ENCODE results near the gene KIAA1671.

KIAA1671 gene

DNA sequence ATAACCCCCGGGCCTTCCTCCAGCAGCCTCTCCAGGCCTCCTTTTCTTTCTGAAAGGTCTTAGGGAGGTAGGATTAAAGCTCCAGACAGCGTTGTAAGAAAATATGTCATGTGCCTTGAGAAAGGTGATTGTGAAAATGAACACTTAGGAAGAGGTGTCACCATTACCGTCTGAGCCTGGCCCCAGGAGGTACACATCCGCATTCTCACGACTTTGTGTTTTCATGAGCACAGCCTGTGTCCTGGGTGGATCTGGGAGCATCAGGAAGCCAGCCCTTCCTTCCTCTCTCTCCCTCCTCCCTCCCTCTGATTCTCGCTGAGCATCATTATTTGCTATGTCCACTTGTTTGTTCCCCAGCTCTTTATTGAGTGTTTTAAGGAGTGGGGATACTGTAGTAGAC lies 142.1 kb downstream of the KIAA1671 start:
- Histone ChIP-seq H3K27ac (ENCODE audit: low read length) (no peak overlapping the region), H3K9ac (ENCODE audit: low read depth, low read length) (no peak overlapping the region), H3K4me1 (ENCODE audit: insufficient read depth, low read length) (peaks cover 9% of the 10 kb centered on the region; the same call in 1 of the 2 replicates), H3K27me3 (ENCODE audit: insufficient read depth, low read length) (no peaks in the 10 kb centered on the region), H3K9me3 (ENCODE audit: insufficient read depth, low read depth, low read length) (no peaks in the 10 kb centered on the region), H3K36me3 (ENCODE audit: insufficient read depth, low read depth, low read length) (no peaks in the 10 kb centered on the region), H3K4me3 (ENCODE audit: low read length) (no peak overlapping the region)

DNA sequence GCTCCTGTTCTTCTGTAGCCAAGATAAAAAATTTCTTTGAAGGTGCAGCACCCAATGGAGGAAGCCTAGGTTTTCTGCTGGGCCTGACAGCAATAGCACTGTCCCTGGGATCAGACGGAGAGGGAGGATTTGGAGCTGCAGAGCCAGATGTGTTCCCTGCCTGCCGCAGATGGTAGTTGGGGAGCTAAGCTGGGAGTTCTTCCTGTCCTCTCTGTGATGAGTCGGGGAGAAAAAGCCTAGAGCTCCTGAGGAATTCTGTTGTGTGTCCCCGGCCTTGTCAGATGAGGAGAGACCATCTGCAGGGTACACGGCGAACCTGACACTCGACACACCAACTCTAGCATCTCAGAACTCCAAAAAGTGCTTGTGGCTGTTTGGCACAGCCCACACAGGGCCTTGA lies 143.4 kb downstream of the KIAA1671 start:
- Histone ChIP-seq H3K36me3 (ENCODE audit: insufficient read depth, low read depth, low read length) (no peaks in the 10 kb centered on the region), H3K9ac (ENCODE audit: low read depth, low read length) (no peak overlapping the region), H3K9me3 (ENCODE audit: insufficient read depth, low read depth, low read length) (no peaks in the 10 kb centered on the region), H3K27me3 (ENCODE audit: insufficient read depth, low read length) (no peaks in the 10 kb centered on the region), H3K4me3 (ENCODE audit: low read length) (no peak overlapping the region), H3K4me1 (ENCODE audit: insufficient read depth, low read length) (peaks cover 12% of the 10 kb centered on the region; the same call in 1 of the 2 replicates), H3K27ac (ENCODE audit: low read length) (no peak overlapping the region)

DNA sequence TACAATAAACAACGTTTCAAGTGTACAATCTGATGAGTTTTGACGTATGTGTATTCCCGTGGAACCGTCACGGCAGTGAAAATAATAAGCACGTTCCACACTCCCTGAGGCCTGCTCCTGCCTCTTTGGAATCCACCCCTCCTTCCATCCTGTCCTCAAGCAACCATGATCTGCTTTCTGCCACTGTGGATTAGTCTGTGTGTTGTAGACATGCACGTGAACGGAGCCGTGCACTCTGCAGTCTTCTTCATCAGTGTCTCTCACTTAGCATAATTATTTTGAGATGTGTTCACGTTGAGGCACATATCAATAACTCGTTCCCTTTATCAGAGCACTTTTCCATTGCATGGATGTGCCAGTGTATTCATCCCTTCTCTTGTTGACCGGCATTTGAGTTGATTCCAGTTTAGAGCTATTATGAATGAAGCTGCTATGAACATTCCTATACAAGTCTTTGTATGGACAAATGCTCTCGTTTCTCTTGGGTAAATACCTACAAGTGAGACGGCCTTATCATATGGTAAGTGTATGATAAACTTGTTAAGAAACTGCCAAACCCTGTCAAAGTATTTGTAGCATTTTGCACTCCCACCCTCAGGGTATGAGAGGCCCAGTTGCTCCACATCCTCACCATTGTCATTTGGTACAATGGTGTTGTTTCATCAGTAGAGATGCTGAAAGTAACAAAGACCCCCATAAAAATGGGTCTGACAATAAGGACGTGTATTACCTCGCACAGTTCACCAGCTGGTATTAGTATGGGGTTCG lies 144.3 kb downstream of the KIAA1671 start:
- H3K36me3 ChIP-seq (ENCODE audit: insufficient read depth, low read depth, low read length) = no peaks in the 10 kb centered on the region
- H3K9ac ChIP-seq (ENCODE audit: low read depth, low read length) = no peak overlapping the region
- H3K4me1 ChIP-seq (ENCODE audit: insufficient read depth, low read length) = peaks cover 12% of the 10 kb centered on the region; the same call in 1 of the 2 replicates
- H3K27ac ChIP-seq (ENCODE audit: low read length) = no peak overlapping the region
- H3K4me3 ChIP-seq (ENCODE audit: low read length) = no peak overlapping the region
- H3K27me3 ChIP-seq (ENCODE audit: insufficient read depth, low read length) = no peaks in the 10 kb centered on the region
- no peaks in the 10 kb centered on the region for H3K9me3 ChIP-seq (ENCODE audit: insufficient read depth, low read depth, low read length)

DNA sequence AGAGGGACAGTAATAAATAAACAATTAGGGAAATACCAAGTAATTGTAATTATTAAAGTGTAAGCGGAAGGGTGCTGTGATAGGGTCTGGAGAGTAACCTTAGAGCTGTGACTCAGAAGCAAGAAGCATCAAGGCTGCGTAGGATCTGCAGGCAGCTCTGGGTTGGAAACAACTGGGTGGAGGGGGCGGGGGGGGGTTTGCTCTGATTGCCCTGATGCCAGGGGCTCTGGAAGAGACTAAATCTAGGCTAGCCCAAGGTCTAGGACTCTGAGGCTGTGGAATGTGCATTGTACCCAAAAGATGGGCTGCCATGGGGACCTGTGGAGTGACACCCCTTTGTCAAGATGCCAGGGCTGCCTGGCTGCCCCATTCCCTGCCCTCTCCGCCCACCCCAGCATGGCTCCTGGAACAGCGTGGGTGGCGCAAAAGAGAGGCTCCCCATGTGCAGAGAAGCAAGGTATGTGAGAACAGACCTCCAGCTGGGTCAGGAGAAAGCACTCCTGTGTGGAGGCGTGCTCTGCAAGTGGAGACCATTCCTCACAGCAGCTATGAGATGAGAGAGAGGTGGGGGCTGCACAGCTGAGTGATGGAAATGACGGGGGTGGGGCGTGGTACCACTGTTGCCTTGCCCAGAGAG lies 146.0 kb downstream of the KIAA1671 start:
- H3K9me3 ChIP-seq (ENCODE audit: insufficient read depth, low read depth, low read length) = no peaks in the 10 kb centered on the region
- H3K4me3 ChIP-seq (ENCODE audit: low read length) = no peak overlapping the region
- no peak overlapping the region for H3K27ac ChIP-seq (ENCODE audit: low read length)
- no peaks in the 10 kb centered on the region for H3K36me3 ChIP-seq (ENCODE audit: insufficient read depth, low read depth, low read length)
- peaks cover 12% of the 10 kb centered on the region; the same call in 1 of the 2 replicates for H3K4me1 ChIP-seq (ENCODE audit: insufficient read depth, low read length)
- H3K27me3 ChIP-seq (ENCODE audit: insufficient read depth, low read length) = no peaks in the 10 kb centered on the region
- H3K9ac ChIP-seq (ENCODE audit: low read depth, low read length) = no peak overlapping the region

DNA sequence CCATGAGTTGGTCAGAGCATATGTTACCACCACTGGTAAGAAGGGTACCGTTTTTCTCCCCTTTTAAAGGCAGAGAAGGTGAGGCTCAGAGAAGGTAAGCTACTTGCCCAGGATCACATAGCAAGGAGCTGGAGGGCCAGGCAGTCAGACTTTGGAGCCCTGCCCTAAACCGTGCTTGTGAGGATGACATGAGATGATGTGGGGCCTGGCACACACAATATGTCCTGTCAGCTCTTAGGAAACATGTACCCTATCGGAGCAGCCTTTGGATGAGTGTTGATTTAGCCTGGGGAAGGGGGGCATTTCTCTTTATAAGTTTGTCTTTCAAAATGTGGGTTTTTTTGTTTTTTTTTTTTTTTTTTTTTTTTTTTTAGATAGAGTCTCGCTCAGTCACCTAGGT lies 146.7 kb downstream of the KIAA1671 start:
- Histone ChIP-seq H3K9ac (ENCODE audit: low read depth, low read length) (no peak overlapping the region), H3K9me3 (ENCODE audit: insufficient read depth, low read depth, low read length) (no peaks in the 10 kb centered on the region), H3K4me3 (ENCODE audit: low read length) (no peak overlapping the region), H3K36me3 (ENCODE audit: insufficient read depth, low read depth, low read length) (no peaks in the 10 kb centered on the region), H3K27ac (ENCODE audit: low read length) (no peak overlapping the region), H3K27me3 (ENCODE audit: insufficient read depth, low read length) (no peaks in the 10 kb centered on the region), H3K4me1 (ENCODE audit: insufficient read depth, low read length) (peaks cover 12% of the 10 kb centered on the region; the same call in 1 of the 2 replicates)

DNA sequence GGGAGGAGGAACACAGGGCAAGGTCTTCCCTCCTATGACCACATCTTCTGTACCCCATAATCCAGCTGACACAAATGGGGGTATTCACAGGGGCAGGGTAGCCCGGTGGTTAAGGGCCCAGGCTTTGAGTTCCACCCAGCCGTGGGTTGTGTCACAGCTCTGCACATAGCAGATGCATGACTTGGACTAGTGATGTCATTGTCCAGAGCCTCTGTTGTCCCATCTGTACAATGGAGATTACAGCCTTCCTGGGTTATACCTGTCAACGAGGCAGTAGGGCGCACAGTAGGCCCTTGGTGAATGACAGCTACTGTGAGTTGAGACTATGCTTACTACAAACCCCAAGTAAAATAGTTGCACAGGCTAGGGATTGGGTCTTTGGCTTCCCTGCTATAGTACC lies 147.9 kb downstream of the KIAA1671 start:
- Histone ChIP-seq H3K4me3 (ENCODE audit: low read length) (no peak overlapping the region), H3K27me3 (ENCODE audit: insufficient read depth, low read length) (no peaks in the 10 kb centered on the region), H3K4me1 (ENCODE audit: insufficient read depth, low read length) (peaks cover 12% of the 10 kb centered on the region; the same call in 1 of the 2 replicates), H3K9me3 (ENCODE audit: insufficient read depth, low read depth, low read length) (no peaks in the 10 kb centered on the region), H3K9ac (ENCODE audit: low read depth, low read length) (no peak overlapping the region), H3K36me3 (ENCODE audit: insufficient read depth, low read depth, low read length) (no peaks in the 10 kb centered on the region), H3K27ac (ENCODE audit: low read length) (no peak overlapping the region)

DNA sequence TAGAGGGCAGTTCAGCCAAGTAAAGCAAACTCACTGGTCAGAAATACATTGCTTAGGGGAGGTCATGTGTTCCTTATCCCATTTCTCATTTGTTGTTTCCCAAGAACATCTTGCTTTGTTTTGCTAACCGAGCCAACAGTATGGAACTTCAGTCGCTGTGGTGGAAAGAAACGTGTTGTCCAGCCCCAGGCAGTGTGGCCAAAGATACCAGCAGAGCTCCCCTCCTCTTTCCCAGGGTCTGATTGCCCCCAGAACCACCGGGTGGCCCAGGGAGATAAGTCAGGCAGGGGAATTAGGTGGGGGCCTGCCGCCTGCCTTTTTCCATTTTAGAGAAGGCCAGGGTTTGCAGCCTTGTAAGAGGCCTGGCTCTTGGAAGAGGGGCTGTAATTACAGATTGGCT lies 148.4 kb downstream of the KIAA1671 start:
- Histone ChIP-seq H3K36me3 (ENCODE audit: insufficient read depth, low read depth, low read length) (no peaks in the 10 kb centered on the region), H3K9me3 (ENCODE audit: insufficient read depth, low read depth, low read length) (no peaks in the 10 kb centered on the region), H3K27me3 (ENCODE audit: insufficient read depth, low read length) (no peaks in the 10 kb centered on the region), H3K4me1 (ENCODE audit: insufficient read depth, low read length) (peaks cover 12% of the 10 kb centered on the region; the same call in 1 of the 2 replicates), H3K27ac (ENCODE audit: low read length) (no peak overlapping the region), H3K9ac (ENCODE audit: low read depth, low read length) (no peak overlapping the region), H3K4me3 (ENCODE audit: low read length) (no peak overlapping the region)

DNA sequence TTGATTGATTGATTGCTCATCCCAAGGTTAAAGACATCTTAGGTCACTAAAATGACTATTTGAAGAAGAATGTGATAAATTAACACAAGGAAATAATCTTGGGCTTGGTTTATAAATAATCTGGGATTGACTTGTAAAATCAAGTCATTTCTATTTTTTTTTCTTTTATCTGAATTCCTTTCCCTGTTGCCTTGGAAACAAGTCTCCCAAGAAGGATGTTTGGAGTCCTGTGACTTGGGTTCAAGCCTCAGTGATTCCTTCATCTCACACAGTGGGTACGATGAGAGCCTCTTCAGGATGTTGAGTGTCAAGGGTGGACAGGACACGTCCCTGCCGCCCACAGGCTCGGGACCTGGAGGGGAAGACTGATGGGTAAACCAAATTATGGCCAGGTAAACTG lies 149.0 kb downstream of the KIAA1671 start:
- no peak overlapping the region for H3K27ac ChIP-seq (ENCODE audit: low read length)
- no peaks in the 10 kb centered on the region for H3K27me3 ChIP-seq (ENCODE audit: insufficient read depth, low read length)

DNA sequence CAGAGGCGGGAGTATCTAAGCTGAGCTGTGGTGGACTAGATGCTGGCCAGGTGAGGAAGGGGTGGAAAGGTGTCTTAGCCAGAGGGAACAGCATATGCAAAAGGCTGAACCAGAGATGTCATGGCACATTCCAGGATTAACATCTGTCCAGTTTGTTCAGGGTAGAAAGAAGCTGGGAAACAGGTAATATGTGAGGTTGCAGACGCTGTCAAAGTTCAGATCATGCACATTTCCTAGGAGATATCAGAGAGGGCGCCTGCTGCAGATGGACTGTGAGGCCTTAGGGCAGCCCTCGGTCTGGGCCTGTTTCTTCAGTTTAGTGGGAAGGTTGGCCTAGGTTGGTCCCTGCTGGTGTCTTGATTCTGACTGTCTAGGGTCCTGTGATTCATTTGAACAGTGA lies 149.5 kb downstream of the KIAA1671 start:
- Histone ChIP-seq H3K27me3 (ENCODE audit: insufficient read depth, low read length) (no peaks in the 10 kb centered on the region), H3K9me3 (ENCODE audit: insufficient read depth, low read depth, low read length) (no peaks in the 10 kb centered on the region), H3K4me3 (ENCODE audit: low read length) (no peak overlapping the region), H3K4me1 (ENCODE audit: insufficient read depth, low read length) (peaks cover 12% of the 10 kb centered on the region; the same call in 1 of the 2 replicates), H3K9ac (ENCODE audit: low read depth, low read length) (no peak overlapping the region), H3K27ac (ENCODE audit: low read length) (no peak overlapping the region), H3K36me3 (ENCODE audit: insufficient read depth, low read depth, low read length) (no peaks in the 10 kb centered on the region)

More for the DNA sequence above, 149.0 kb downstream of the KIAA1671 start:
- Histone ChIP-seq H3K4me3 (ENCODE audit: low read length) (no peak overlapping the region), H3K36me3 (ENCODE audit: insufficient read depth, low read depth, low read length) (no peaks in the 10 kb centered on the region), H3K9me3 (ENCODE audit: insufficient read depth, low read depth, low read length) (no peaks in the 10 kb centered on the region), H3K4me1 (ENCODE audit: insufficient read depth, low read length) (peaks cover 12% of the 10 kb centered on the region; the same call in 1 of the 2 replicates), H3K9ac (ENCODE audit: low read depth, low read length) (no peak overlapping the region)

DNA sequence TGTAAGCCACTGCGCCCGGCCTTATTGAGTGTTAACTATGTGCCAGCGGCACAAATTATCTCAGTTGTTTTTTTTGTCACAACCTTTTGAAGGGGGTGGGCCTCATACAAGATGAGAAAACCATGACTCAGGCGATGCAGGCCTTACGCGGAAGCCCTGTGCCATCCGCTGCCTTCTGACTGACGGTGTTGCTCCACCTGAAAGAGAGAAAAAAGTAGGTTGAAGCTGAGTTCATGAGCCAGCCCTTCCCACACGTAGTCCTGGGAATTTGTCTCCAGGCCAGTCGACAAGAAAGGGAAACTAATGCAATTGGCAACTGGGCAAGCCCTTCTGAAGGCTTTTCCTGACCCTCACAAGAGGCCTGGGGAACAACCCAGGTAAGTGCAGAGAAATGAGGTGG lies 150.2 kb downstream of the KIAA1671 start:
- no peaks in the 10 kb centered on the region for H3K27me3 ChIP-seq (ENCODE audit: insufficient read depth, low read length)
- H3K27ac ChIP-seq (ENCODE audit: low read length) = no peak overlapping the region
- H3K9ac ChIP-seq (ENCODE audit: low read depth, low read length) = no peak overlapping the region
- H3K4me1 ChIP-seq (ENCODE audit: insufficient read depth, low read length) = peaks cover 12% of the 10 kb centered on the region; the same call in 1 of the 2 replicates
- H3K9me3 ChIP-seq (ENCODE audit: insufficient read depth, low read depth, low read length) = no peaks in the 10 kb centered on the region
- H3K36me3 ChIP-seq (ENCODE audit: insufficient read depth, low read depth, low read length) = no peaks in the 10 kb centered on the region
- H3K4me3 ChIP-seq (ENCODE audit: low read length) = no peak overlapping the region

DNA sequence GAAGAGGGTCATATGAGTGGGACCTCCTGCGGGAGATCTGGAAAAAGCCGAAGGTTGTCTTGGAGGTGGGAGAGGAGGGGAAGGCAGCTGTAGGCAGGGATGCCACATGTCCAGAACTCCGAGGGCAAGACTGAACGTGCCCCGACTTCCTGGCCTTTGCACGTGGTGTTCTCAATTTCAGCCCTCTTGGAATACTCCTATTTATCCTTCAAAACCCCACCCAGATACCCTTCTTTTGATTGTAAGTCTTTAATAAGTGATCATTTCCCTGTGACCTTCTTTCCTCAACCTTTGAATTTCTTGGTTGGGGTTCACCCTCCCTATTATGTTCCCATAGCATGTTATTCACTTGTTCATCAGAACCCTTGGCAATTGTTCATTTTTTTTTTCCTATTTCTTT lies 151.9 kb downstream of the KIAA1671 start:
- Histone ChIP-seq H3K4me3 (ENCODE audit: low read length) (no peak overlapping the region), H3K27me3 (ENCODE audit: insufficient read depth, low read length) (no peaks in the 10 kb centered on the region), H3K9ac (ENCODE audit: low read depth, low read length) (no peak overlapping the region), H3K36me3 (ENCODE audit: insufficient read depth, low read depth, low read length) (no peaks in the 10 kb centered on the region), H3K27ac (ENCODE audit: low read length) (no peak overlapping the region), H3K9me3 (ENCODE audit: insufficient read depth, low read depth, low read length) (no peaks in the 10 kb centered on the region), H3K4me1 (ENCODE audit: insufficient read depth, low read length) (0 out of 2 replicates have a peak, but pooled peaks cover 3% of the 10 kb centered on the region)
